Panc1 (cell line): ENCODE data around the gene HMCN2. TPM values are rescaled to one million over a fixed set of nuclear protein-coding genes. Genes with fewer than 3 reads are reported as not detected.

Experiments used
- ATAC-seq: fragments of 200-7000 bp; cut with Tn5 transposase; 2 replicates; pipeline ENCODE4 v1.9.1; 2020; ENCODE audit warnings: mild to moderate bottlenecking, moderate library complexity
- BruUV-seq: library from RNA; stranded (reverse); fragments of 400-500 nt; replicated peaks from 2 replicates; lab custom pipeline; 2021; lab: Mats Ljungman, UMichigan
- CTCF ChIA-PET: fragments of 300-600 bp; sonication (Branson Sonifier 250); formaldehyde crosslinking; loops from one replicate; lab custom pipeline; 2022; ENCODE audit warnings: antibody characterized with exemption; lab: Charles Lee
- POLR2A ChIA-PET: fragments of 300-600 bp; sonication (Branson Sonifier 250); formaldehyde crosslinking; loops from one replicate; lab custom pipeline; 2022; ENCODE audit warnings: antibody characterized with exemption; lab: Charles Lee
- DNase-seq: peaks from one replicate; pipeline ENCODE4 v3.0.0-alpha.2; 2010; ENCODE audit warnings: low read depth, low spot score
- H3K27ac ChIP-seq: 2 replicates; pipeline ENCODE4 v1.5.1; 2011; ENCODE audit warnings: mild to moderate bottlenecking, low read length, inconsistent platforms
- H3K27me3 ChIP-seq: fragments of 200-500 bp; sonication (Bioruptor generic); 2 replicates; pipeline ENCODE4 v1.6.0; 2014; ENCODE audit warnings: low read length, inconsistent platforms; ENCODE audit not compliant: control insufficient read depth, insufficient read depth
- H3K36me3 ChIP-seq: fragments of 200-500 bp; sonication (Bioruptor generic); 2 replicates; pipeline ENCODE4 v1.5.1; 2014; ENCODE audit warnings: inconsistent platforms, mild to moderate bottlenecking, low read length, moderate library complexity; ENCODE audit not compliant: control insufficient read depth, insufficient read depth
- H3K4me1 ChIP-seq: 2 replicates; pipeline ENCODE4 v1.5.1; 2011; ENCODE audit warnings: inconsistent platforms, mild to moderate bottlenecking, low read length, moderate library complexity; ENCODE audit not compliant: control insufficient read depth, insufficient read depth
- H3K4me3 ChIP-seq, 2 experiments: 2 replicates each; pipeline ENCODE4 v1.5.1; 2011 to 2012; ENCODE audit warnings: low read depth in 2 of 2, low read length in 2 of 2, mild to moderate bottlenecking in 2 of 2, inconsistent platforms in 1 of 2, moderate library complexity in 1 of 2
- H3K9me3 ChIP-seq: fragments of 200-500 bp; sonication (Bioruptor generic); 2 replicates; pipeline ENCODE4 v1.5.1; 2014; ENCODE audit warnings: low read depth, mild to moderate bottlenecking, inconsistent platforms, low read length, moderate library complexity; ENCODE audit not compliant: control insufficient read depth, insufficient read depth
- POLR2AphosphoS5 ChIP-seq: IDR thresholded peaks from 2 replicates; pipeline ENCODE4 v1.6.1; 2012; ENCODE audit warnings: mild to moderate bottlenecking, low read depth, low read length, moderate library complexity
- SIN3A ChIP-seq: IDR thresholded peaks from 2 replicates; pipeline ENCODE4 v1.6.1; 2012; ENCODE audit warnings: low read depth, mild to moderate bottlenecking, low read length, moderate library complexity, borderline replicate concordance; ENCODE audit not compliant: insufficient read depth
- TCF7L2 ChIP-seq: IDR thresholded peaks from 2 replicates; pipeline ENCODE4 v1.6.1; 2011; ENCODE audit warnings: mild to moderate bottlenecking, low read depth, low read length, inconsistent platforms
- in situ Hi-C: cut with HindIII; loops from 2 replicates; pipeline ENCODE4 v1.10.0; 2016; ENCODE audit warnings: low sequenced_read_pairs, low pct_unique_long_range_greater_than_20kb
- intact Hi-C: fragments of 100-400 bp; cut with micrococcal nuclease; formaldehyde crosslinking; loops from one replicate; pipeline ENCODE4 v1.10.0; 2022; ENCODE audit not compliant: unreplicated experiment
- total RNA-seq: library from RNA; stranded (reverse); gene quantifications from one replicate; pipeline ENCODE4 v1.2.1, GENCODE V29; 2021; ENCODE audit not compliant: unreplicated experiment
- TF ChIP-seq, protein P1 (sequence below): fragments of 450-650 bp; IDR thresholded peaks from 2 replicates; pipeline ENCODE4 v1.5.1; 2017; ENCODE audit warnings: mild to moderate bottlenecking
- TF ChIP-seq, protein P2 (sequence below), 2 experiments: IDR thresholded peaks; 2 replicates each; pipeline ENCODE4 v1.6.1; 2011 to 2012; ENCODE audit warnings: low read depth in 2 of 2, control low read depth in 1 of 2, low read length in 1 of 2, mild to moderate bottlenecking in 1 of 2, moderate library complexity in 1 of 2; ENCODE audit not compliant: insufficient read depth in 1 of 2

HMCN2 gene
- total RNA-seq, 1 experiment from 2014 or later, result 0.05 TPM

DNA sequence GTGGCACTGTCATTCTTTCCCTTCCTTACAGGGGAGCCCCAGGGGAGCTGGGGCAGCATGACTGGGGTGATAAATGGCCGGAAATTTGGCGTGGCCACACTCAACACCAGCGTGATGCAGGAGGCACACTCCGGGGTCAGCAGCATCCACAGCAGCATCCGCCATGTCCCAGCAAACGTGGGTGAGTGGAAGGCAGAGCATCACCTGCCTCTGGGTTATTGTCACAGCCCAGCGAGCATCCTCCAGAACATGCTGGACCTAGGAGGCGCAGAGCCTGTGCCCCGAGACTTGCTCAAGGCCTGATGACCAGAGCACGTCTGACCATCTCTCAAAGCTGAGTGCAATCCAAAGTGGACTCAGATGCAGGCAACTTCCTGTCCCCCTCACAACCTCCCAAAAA is 157.0 kb downstream of the HMCN2 start:
- POLR2A ChIA-PET, result interaction anchor here (0.6 kb wide), 1 partner anchor 29 kb away, joined by 3 read pairs; no protein-coding TSS in a partner anchor
- no peak for ATAC-seq
- in situ Hi-C loops (no loop called here), intact Hi-C loops (no loop called here)
- no peaks in the 10 kb centered on the region for H3K27me3 ChIP-seq
- no peak overlapping the region for H3K27ac ChIP-seq
- H3K9me3 ChIP-seq, result no peaks in the 10 kb centered on the region
- no peaks in the 10 kb centered on the region for H3K36me3 ChIP-seq
- no TSS peak for BruUV-seq
- DNase-seq, result no peak
- TF ChIP-seq SIN3A (no peak), TCF7L2 (no peak), POLR2AphosphoS5 (no peak)
- TF ChIP-seq, protein P1, sequence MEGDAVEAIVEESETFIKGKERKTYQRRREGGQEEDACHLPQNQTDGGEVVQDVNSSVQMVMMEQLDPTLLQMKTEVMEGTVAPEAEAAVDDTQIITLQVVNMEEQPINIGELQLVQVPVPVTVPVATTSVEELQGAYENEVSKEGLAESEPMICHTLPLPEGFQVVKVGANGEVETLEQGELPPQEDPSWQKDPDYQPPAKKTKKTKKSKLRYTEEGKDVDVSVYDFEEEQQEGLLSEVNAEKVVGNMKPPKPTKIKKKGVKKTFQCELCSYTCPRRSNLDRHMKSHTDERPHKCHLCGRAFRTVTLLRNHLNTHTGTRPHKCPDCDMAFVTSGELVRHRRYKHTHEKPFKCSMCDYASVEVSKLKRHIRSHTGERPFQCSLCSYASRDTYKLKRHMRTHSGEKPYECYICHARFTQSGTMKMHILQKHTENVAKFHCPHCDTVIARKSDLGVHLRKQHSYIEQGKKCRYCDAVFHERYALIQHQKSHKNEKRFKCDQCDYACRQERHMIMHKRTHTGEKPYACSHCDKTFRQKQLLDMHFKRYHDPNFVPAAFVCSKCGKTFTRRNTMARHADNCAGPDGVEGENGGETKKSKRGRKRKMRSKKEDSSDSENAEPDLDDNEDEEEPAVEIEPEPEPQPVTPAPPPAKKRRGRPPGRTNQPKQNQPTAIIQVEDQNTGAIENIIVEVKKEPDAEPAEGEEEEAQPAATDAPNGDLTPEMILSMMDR, result no peak
- TF ChIP-seq, protein P2, sequence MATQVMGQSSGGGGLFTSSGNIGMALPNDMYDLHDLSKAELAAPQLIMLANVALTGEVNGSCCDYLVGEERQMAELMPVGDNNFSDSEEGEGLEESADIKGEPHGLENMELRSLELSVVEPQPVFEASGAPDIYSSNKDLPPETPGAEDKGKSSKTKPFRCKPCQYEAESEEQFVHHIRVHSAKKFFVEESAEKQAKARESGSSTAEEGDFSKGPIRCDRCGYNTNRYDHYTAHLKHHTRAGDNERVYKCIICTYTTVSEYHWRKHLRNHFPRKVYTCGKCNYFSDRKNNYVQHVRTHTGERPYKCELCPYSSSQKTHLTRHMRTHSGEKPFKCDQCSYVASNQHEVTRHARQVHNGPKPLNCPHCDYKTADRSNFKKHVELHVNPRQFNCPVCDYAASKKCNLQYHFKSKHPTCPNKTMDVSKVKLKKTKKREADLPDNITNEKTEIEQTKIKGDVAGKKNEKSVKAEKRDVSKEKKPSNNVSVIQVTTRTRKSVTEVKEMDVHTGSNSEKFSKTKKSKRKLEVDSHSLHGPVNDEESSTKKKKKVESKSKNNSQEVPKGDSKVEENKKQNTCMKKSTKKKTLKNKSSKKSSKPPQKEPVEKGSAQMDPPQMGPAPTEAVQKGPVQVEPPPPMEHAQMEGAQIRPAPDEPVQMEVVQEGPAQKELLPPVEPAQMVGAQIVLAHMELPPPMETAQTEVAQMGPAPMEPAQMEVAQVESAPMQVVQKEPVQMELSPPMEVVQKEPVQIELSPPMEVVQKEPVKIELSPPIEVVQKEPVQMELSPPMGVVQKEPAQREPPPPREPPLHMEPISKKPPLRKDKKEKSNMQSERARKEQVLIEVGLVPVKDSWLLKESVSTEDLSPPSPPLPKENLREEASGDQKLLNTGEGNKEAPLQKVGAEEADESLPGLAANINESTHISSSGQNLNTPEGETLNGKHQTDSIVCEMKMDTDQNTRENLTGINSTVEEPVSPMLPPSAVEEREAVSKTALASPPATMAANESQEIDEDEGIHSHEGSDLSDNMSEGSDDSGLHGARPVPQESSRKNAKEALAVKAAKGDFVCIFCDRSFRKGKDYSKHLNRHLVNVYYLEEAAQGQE (IDR thresholded peaks at IDR 0.05; ENCODE audit: insufficient read depth in 1 of 2, low read depth in 2 of 2, low read length in 1 of 2), result no peak
- CTCF ChIA-PET, result no interaction called here
- no peak overlapping the region for H3K4me3 ChIP-seq
- no peaks in the 10 kb centered on the region for H3K4me1 ChIP-seq

DNA sequence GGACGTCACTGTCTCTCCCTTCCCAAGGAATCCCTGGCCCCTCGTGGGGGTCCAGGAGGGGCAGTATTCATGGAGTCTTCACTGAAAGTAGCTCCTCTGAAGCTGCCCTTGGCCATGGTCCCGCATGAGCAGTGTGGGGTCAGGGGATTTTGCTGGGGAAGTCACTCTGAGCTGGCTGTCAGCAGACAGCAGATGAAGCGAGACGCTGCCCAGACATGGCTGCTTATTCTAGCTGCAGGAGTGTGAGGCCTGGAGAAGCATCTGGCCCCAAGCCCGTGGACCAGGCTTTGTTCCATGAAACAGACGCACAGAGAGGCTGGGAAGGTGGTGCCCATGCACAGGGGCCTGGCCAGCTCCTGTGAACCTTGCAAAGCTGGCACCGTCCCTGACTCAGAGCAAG is 157.7 kb downstream of the HMCN2 start:
- no peak for ATAC-seq
- intact Hi-C loops (no loop called here), in situ Hi-C loops (no loop called here)
- no peak for DNase-seq
- Histone ChIP-seq H3K36me3 (no peaks in the 10 kb centered on the region), H3K9me3 (no peaks in the 10 kb centered on the region), H3K4me1 (no peaks in the 10 kb centered on the region), H3K27ac (no peak overlapping the region), H3K27me3 (no peaks in the 10 kb centered on the region), H3K4me3 (no peak overlapping the region)
- BruUV-seq, result no TSS peak
- ChIA-PET CTCF (interaction anchor here (0.5 kb wide), 1 partner anchor 261 kb away, joined by 4 read pairs; no protein-coding TSS in a partner anchor), POLR2A (interaction anchor here (0.6 kb wide), 3 partner anchors 24 to 523 kb away, joined by 3 to 13 read pairs (median 3); no protein-coding TSS in a partner anchor)
- TF ChIP-seq, protein P2 (IDR thresholded peaks at IDR 0.05; ENCODE audit: insufficient read depth in 1 of 2, low read depth in 2 of 2, low read length in 1 of 2), result no peak
- TF ChIP-seq TCF7L2 (no peak), POLR2AphosphoS5 (no peak), SIN3A (no peak)
- TF ChIP-seq, protein P1, result no peak
